ENCODE results near the gene COL20A1.

Gene COL20A1

DNA sequence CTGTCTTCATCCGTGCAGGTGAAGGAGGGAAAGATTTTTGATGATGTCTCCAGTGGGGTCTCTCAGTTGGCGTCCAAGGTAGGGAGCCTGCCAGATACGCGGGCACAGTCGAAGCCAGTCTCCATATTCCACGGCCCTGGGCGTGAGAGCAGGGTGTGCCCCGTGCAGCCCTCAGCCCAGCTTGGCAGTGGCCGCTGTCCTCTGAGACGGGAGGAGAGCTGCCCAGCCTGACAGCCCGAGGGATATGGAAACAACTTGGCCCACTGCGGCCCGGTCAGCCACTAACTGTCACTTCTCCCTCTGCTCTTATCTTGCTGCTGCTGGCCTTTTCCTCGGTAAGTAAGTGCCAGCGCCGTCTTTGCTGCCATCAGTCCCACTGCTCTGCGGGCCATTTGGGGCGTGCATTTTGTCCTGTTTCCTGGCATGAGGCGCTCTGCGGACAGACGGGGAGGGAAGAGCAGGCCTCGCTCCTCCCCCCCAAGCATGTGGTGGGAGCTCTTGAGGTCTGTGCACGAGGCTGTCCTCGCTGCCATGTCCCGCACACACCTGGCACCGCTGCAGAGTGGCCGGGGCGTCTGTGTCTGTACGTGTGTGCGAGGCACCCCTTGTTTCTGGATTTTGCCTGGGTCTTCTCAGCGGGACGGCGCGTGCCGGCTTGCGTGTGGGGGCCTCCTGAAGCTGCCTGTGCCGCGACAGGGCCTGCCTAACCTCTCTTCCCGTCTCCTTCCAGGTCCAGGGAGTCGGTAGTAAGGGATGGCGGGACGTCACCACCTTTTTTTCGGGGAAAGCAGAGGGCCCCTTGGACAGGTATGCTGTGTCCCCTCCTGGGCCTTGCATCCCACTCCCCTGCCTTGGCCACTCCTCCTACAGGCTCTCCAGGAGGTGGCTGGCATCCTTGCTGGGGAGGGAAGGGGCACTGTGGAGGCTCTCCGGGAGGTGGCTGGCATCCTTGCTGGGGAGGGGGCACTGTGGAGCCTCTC, 7.1 kb upstream of the COL20A1 start:
- no CpG with 5 or more reads among the region's 44 CpGs for WGBS (ENCODE audit: insufficient coverage, insufficient read length)
- Histone ChIP-seq H3K4me3 (ENCODE audit: low read length) (no peak overlapping the region), H3K36me3 (ENCODE audit: control insufficient read depth, insufficient read depth, low read length) (peaks cover 39% of the 10 kb centered on the region)

DNA sequence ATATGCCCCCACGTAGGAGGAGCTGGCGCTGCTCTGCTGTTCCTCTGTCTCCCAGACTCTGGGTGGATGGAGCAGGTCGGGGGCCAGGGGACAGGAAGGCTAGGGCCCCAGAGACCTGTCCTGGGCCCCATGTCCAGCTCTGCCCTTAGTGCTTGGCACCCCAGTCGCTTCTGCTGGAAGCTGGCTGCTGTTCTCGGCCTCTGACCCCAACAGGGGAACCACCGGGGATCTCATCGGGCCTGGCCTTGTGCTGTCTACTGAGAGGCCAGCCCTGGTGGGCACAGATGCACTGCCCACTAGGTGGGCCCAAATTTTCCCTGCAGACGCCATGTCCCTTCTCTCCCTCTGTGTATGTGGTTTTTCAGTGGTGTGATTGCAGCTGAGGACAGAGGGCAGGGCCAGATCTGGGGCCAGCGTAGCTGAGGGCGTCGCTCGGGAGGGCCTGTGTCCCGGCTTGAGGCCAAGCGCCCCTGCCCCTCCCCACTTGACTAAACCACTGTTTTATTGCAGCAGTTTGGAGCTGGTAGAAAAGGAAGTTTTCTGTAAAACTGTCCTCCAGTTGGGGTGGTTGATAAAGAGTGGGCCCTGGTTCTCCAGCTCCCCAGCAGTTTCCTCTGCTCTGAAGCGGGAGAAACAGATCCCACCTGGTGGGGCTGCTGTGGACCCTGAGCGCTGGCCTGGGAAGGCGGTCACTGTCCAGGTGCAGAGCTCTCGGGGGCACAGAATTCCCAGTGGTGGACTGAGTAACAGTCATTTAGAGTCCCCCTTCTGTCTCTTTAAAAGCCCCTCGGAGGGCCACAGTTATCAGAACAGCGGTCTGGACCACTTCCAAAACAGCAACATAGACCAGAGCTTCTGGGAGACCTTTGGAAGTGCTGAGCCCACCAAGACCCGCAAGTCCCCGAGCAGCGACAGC, 5.9 kb upstream of the COL20A1 start:
- no CpG with 5 or more reads among the region's 23 CpGs for WGBS (ENCODE audit: insufficient coverage, insufficient read length)
- Histone ChIP-seq H3K9me3 (ENCODE audit: control insufficient read depth, insufficient read depth, low read length) (no peaks in the 10 kb centered on the region), H3K27ac (ENCODE audit: low read length) (no peak overlapping the region), H3K36me3 (ENCODE audit: control insufficient read depth, insufficient read depth, low read length) (peaks cover 39% of the 10 kb centered on the region), H3K27me3 (ENCODE audit: control insufficient read depth, insufficient read depth, low read length) (no peaks in the 10 kb centered on the region), H3K4me3 (ENCODE audit: low read length) (no peak overlapping the region), H3K4me1 (ENCODE audit: control insufficient read depth, insufficient read depth, low read length) (peaks cover 2% of the 10 kb centered on the region; the same call in 1 of the 2 replicates)
- no peak for DNase-seq (ENCODE audit: low read depth, low spot score)

More for the DNA sequence above, 7.1 kb upstream of the COL20A1 start:
- no peaks in the 10 kb centered on the region for H3K27me3 ChIP-seq (ENCODE audit: control insufficient read depth, insufficient read depth, low read length)
- no peak for DNase-seq (ENCODE audit: low read depth, low spot score)
- H3K9me3 ChIP-seq (ENCODE audit: control insufficient read depth, insufficient read depth, low read length), result no peaks in the 10 kb centered on the region
- no peak overlapping the region for H3K27ac ChIP-seq (ENCODE audit: low read length)
- H3K4me1 ChIP-seq (ENCODE audit: control insufficient read depth, insufficient read depth, low read length), result no peaks in the 10 kb centered on the region; the same call in 1 of the 2 replicates

DNA sequence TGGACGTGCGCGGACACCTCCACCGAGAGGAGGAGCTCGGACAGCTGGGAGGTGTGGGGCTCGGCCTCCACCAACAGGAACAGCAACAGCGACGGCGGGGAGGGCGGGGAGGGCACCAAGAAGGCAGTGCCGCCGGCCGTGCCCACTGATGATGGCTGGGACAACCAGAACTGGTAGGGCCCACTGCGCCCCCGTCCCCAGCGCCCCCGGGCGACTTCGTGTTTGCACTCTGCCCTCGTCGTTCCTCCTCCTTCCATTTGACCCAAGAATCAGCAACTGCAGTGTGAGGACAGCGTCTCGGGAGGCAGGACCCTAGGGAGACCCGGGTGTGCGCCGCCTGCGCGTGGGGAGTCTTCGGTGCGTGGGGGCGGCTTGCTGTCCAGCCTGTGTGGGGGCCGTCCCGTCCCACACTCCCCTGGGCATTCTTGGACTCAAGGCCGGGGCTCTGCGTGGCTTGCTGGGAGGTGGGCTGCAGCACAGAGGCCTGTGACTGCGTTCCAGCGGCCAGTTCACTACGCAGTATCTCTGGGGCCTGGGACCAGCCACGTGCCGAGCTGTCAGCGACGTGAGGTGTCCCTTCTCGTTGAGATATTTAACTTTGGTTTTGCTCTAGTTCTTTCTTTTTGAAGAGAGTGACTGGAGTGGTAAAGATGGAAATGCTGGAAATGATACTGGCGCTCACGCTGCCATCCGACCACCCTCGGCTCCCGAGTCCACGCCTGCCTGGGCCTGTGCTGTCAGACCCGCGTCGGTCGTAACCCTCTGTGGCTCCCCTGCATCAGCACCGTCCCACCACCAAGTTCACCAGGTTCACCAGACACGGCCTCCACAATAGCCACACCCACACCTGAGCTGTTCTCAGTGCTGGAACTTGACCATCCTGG, 5.0 kb upstream of the COL20A1 start:
- H3K9me3 ChIP-seq (ENCODE audit: control insufficient read depth, insufficient read depth, low read length), result no peaks in the 10 kb centered on the region
- peaks cover 2% of the 10 kb centered on the region; the same call in 1 of the 2 replicates for H3K4me1 ChIP-seq (ENCODE audit: control insufficient read depth, insufficient read depth, low read length)
- WGBS (ENCODE audit: insufficient coverage, insufficient read length), result no CpG with 5 or more reads among the region's 55 CpGs
- no peak for DNase-seq (ENCODE audit: low read depth, low spot score)
- H3K4me3 ChIP-seq (ENCODE audit: low read length), result no peak overlapping the region
- H3K27me3 ChIP-seq (ENCODE audit: control insufficient read depth, insufficient read depth, low read length), result no peaks in the 10 kb centered on the region
- peaks cover 36% of the 10 kb centered on the region for H3K36me3 ChIP-seq (ENCODE audit: control insufficient read depth, insufficient read depth, low read length)
- H3K27ac ChIP-seq (ENCODE audit: low read length), result no peak overlapping the region

DNA sequence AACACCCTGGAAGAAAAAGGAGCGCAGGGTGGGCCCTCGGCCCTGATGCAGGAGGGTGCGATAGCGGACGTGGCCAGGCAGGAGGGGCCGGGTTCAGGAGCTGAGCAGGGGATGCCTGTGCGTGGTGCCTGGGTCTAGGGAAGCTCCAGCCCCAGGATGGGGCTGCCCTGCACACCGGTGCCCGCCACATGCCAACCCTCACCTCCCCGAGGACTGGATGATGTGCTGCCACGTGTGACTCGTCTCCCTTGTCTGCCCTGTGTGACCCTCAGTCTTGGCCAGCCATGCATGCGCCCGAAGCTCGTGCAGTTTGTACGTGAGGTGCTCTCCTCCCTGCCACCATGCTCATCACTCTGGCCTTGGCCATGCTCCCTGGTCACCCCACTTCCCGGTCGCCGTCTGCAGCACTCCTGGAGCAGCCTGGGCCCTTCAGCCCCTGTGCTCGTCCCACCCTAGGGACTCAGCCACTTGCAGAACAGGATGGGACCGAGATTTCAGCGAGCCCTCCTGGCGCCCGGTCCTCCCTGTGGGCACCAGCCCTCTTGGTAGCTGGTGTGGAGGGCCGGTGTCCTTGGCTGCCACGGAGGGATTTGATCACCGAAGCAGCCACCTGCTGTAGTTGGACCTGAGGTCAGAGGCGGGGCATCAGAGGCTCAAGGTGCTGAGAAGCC, 4.3 kb upstream of the COL20A1 start:
- Histone ChIP-seq H3K4me3 (ENCODE audit: low read length) (no peak overlapping the region), H3K36me3 (ENCODE audit: control insufficient read depth, insufficient read depth, low read length) (peaks cover 30% of the 10 kb centered on the region), H3K4me1 (ENCODE audit: control insufficient read depth, insufficient read depth, low read length) (peaks cover 2% of the 10 kb centered on the region; the same call in 1 of the 2 replicates), H3K9me3 (ENCODE audit: control insufficient read depth, insufficient read depth, low read length) (no peaks in the 10 kb centered on the region), H3K27ac (ENCODE audit: low read length) (no peak overlapping the region), H3K27me3 (ENCODE audit: control insufficient read depth, insufficient read depth, low read length) (no peaks in the 10 kb centered on the region)
- no CpG with 5 or more reads among the region's 28 CpGs for WGBS (ENCODE audit: insufficient coverage, insufficient read length)
- no peak for DNase-seq (ENCODE audit: low read depth, low spot score)

DNA sequence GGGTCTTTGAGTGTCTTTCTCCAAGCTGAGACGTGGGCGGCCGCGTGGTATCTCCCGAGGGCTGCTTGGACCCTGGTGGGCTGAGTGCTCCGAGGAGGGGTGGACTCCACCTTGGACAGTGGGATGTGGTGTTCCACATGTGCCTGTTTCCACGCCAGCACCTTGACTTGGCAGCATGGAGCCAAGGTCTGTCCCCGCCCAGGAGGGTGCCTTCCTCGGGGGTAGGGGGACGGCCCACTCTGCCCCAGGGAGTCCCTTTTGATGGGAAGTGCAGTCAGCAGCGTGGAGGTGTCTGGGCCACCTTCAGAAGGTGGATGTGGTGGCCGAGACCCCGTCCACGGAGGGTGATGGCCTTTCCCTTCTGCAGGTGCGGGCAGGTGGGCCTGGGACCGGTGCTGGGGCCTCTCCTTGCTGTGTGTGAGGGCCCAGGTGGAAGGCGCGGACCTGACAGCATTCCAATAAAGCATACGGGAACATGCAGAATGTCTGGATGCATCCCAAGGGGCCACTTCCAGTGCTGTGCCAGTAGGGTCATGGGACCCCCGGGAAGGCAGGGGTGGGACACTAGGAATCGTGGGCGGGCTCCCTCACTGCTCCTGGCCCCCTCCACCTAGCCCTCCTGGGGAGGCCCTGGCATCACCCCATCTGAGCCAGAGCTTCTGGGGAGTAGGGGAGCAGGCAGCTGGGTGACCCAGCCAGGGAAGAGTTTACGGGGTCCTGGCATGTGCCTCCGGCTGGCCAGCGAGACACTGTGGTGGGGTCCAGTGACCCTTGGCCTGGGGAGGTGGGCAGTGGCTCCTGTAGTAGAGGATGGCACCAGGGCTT, 3.5 kb upstream of the COL20A1 start:
- Histone ChIP-seq H3K27ac (ENCODE audit: low read length) (no peak overlapping the region), H3K36me3 (ENCODE audit: control insufficient read depth, insufficient read depth, low read length) (peaks cover 27% of the 10 kb centered on the region), H3K4me1 (ENCODE audit: control insufficient read depth, insufficient read depth, low read length) (peaks cover 2% of the 10 kb centered on the region; the same call in 1 of the 2 replicates), H3K4me3 (ENCODE audit: low read length) (no peak overlapping the region), H3K9me3 (ENCODE audit: control insufficient read depth, insufficient read depth, low read length) (no peaks in the 10 kb centered on the region), H3K27me3 (ENCODE audit: control insufficient read depth, insufficient read depth, low read length) (no peaks in the 10 kb centered on the region)
- DNase-seq (ENCODE audit: low read depth, low spot score), result no peak
- WGBS (ENCODE audit: insufficient coverage, insufficient read length), result no CpG with 5 or more reads among the region's 25 CpGs

DNA sequence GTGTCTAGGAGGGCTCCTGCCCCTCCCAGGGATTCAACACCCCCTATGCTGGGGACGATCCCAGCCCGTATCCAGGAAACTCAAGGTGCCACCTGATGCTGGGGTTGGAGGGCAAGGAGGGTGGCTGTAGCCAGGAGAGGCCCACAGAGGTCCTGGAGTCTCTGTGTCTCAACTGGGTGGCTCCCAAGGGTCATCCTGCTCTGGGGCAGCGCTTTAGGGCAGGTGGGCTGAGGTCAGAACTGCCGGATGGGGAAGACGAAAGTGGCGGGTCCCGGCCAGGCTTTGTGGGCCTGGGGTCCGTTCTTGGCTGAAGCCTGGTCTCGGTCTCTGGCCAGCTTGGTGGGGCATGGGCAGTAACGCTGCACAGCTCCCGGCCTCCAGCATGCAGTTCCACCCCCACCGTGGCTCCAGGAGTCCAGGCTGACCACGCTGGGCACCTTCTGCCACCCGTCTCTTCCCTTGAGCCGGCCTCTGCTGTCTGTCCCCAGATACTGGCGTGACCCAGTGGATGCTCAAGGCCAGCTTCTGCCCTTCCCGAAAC, 2.8 kb upstream of the COL20A1 start:
- no peak overlapping the region for H3K27ac ChIP-seq (ENCODE audit: low read length)
- DNase-seq (ENCODE audit: low read depth, low spot score), result no peak
- H3K27me3 ChIP-seq (ENCODE audit: control insufficient read depth, insufficient read depth, low read length), result no peaks in the 10 kb centered on the region
- WGBS (ENCODE audit: insufficient coverage, insufficient read length), result no CpG with 5 or more reads among the region's 17 CpGs
- H3K9me3 ChIP-seq (ENCODE audit: control insufficient read depth, insufficient read depth, low read length), result no peaks in the 10 kb centered on the region
- no peak overlapping the region for H3K4me3 ChIP-seq (ENCODE audit: low read length)
- H3K4me1 ChIP-seq (ENCODE audit: control insufficient read depth, insufficient read depth, low read length), result peaks cover 2% of the 10 kb centered on the region; the same call in 1 of the 2 replicates
- peaks cover 26% of the 10 kb centered on the region for H3K36me3 ChIP-seq (ENCODE audit: control insufficient read depth, insufficient read depth, low read length)

DNA sequence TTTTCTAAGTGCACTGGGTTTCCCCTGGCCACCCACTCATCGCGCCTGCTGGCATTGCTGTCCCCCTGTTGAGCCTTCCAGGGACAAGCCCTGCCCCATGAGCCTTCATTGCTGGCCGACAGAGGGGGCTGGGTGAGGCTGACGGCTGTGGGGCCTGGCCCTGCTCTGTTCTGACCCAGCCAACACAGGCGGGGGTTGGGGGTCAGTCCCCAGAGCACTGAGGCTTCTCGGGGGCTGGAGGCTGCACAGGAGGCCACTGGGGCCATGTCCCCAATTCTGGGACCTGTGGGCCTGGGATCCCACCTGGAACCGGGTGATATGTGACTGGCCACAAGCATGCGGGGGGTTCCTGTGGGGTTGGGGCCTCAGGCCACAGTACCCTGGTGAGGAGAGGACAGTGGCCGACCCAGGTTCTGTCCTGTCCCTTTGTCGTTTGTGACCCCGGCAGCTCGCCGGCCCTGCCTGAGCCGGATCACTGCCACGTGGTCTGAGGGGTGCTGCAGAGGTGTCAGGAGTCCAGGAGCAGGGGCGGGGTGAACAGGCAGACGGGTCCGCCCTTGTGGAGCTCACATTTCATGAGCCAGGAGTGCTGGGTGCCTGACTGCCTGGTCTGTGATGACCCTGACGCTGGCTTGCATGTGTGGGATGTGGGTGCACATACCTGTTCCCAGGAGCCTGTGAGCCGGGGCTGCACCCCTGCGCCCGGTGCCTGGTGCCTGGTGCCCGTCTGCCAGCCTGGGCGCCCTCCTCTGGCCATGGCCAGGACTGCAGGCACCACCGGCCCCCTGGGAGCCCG, 2.1 kb upstream of the COL20A1 start:
- H3K4me3 ChIP-seq (ENCODE audit: low read length), result no peak overlapping the region
- no peaks in the 10 kb centered on the region for H3K27me3 ChIP-seq (ENCODE audit: control insufficient read depth, insufficient read depth, low read length)
- peak; percentile 55 for DNase-seq (ENCODE audit: low read depth, low spot score)
- no peak overlapping the region for H3K27ac ChIP-seq (ENCODE audit: low read length)
- H3K4me1 ChIP-seq (ENCODE audit: control insufficient read depth, insufficient read depth, low read length), result peaks cover 2% of the 10 kb centered on the region; the same call in 1 of the 2 replicates
- no peaks in the 10 kb centered on the region for H3K9me3 ChIP-seq (ENCODE audit: control insufficient read depth, insufficient read depth, low read length)
- no CpG with 5 or more reads among the region's 26 CpGs for WGBS (ENCODE audit: insufficient coverage, insufficient read length)
- H3K36me3 ChIP-seq (ENCODE audit: control insufficient read depth, insufficient read depth, low read length), result peaks cover 21% of the 10 kb centered on the region

DNA sequence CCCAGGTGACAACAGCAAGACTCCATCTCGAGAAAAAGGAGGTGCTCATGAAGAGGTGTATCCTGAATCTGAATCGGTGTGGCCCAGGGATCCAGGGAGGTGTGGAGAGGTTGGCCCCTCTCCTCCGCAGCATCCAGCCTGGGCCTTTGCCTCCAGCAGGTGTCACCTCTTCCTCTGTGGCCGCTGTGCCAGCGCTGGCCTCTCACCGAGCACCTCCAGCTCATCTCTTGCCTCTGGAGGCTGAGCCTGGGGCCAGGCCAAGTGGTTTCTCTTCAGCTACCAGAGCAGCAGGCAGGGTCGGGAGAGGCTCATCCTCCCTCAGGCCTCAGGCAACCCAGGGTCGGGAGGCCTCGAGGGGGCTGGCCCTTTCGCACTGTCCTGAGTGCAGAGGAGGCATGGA, 1.2 kb upstream of the COL20A1 start:
- no peak overlapping the region for H3K4me3 ChIP-seq (ENCODE audit: low read length)
- no peak for DNase-seq (ENCODE audit: low read depth, low spot score)
- WGBS (ENCODE audit: insufficient coverage, insufficient read length), result no CpG with 5 or more reads among the region's 10 CpGs
- H3K27me3 ChIP-seq (ENCODE audit: control insufficient read depth, insufficient read depth, low read length), result no peaks in the 10 kb centered on the region
- no peaks in the 10 kb centered on the region for H3K9me3 ChIP-seq (ENCODE audit: control insufficient read depth, insufficient read depth, low read length)
- H3K27ac ChIP-seq (ENCODE audit: low read length), result no peak overlapping the region
- H3K4me1 ChIP-seq (ENCODE audit: control insufficient read depth, insufficient read depth, low read length), result peaks cover 6% of the 10 kb centered on the region
- peaks cover 16% of the 10 kb centered on the region for H3K36me3 ChIP-seq (ENCODE audit: control insufficient read depth, insufficient read depth, low read length)

Data from iPS DF 6.9 (cell line).